Mucosa of rectum (tissue), 2 donors: ENCODE results near the gene RBM24.

Experiments used
- H3K27ac ChIP-seq, 2 donors: one replicate each; pipeline ENCODE4 v1.7.0; 2013; ENCODE audit warnings: inconsistent platforms in 2 of 2, low read depth in 2 of 2, low read length in 2 of 2
- H3K27me3 ChIP-seq, 2 donors: one replicate each; pipeline ENCODE4 v1.7.0; 2013; ENCODE audit warnings: low read length in 2 of 2; ENCODE audit not compliant: control insufficient read depth in 2 of 2, insufficient read depth in 2 of 2
- H3K36me3 ChIP-seq, 2 donors: one replicate each; pipeline ENCODE4 v1.7.0; 2013; ENCODE audit warnings: low read length in 2 of 2; ENCODE audit not compliant: control insufficient read depth in 2 of 2, insufficient read depth in 2 of 2
- H3K4me1 ChIP-seq, 2 donors: one replicate each; pipeline ENCODE4 v1.7.0; 2013; ENCODE audit warnings: low read length in 2 of 2, mild to moderate bottlenecking in 1 of 2; ENCODE audit not compliant: control insufficient read depth in 2 of 2, insufficient read depth in 2 of 2
- H3K4me3 ChIP-seq, 2 donors: one replicate each; pipeline ENCODE4 v1.7.0; 2013; ENCODE audit warnings: low read length in 2 of 2
- H3K9ac ChIP-seq, 2 donors: one replicate each; pipeline ENCODE4 v1.7.0; 2013; ENCODE audit warnings: low read length in 2 of 2, low read depth in 1 of 2, mild to moderate bottlenecking in 1 of 2
- H3K9me3 ChIP-seq, 2 donors: one replicate each; pipeline ENCODE4 v1.7.0; 2013; ENCODE audit warnings: low read length in 2 of 2; ENCODE audit not compliant: control insufficient read depth in 2 of 2
- donor health status: healthy.
- donor health status: Normal muscosa, but diverticular disease.

Gene RBM24

GRCh38 chr6:17281100-17281496 lies at the start of gene RBM24:
TSS of gene RBM24 (plus strand) at chr6:17281361. CDS start at chr6:17281582, 221 bp downstream.
- Histone ChIP-seq H3K27ac (peak within 1 kb of the TSS; percentile 48 to 60), H3K36me3 (no peaks in the 10 kb centered on the region), H3K27me3 (no peaks in the 10 kb centered on the region), H3K9ac (peak within 1 kb of the TSS; percentile 82 to 96), H3K4me3 (peak within 1 kb of the TSS; percentile 76 to 91), H3K4me1 (peaks cover 4 to 5% of the 10 kb centered on the region in 2 donors), H3K9me3 (no peaks in the 10 kb centered on the region)

GRCh38 chr6:17233531-17233930 lies 47.6 kb upstream of the RBM24 start:
- no peak overlapping the region for H3K27ac ChIP-seq
- no peak overlapping the region for H3K4me3 ChIP-seq
- no peaks in the 10 kb centered on the region for H3K27me3 ChIP-seq
- H3K9me3 ChIP-seq: no peaks in the 10 kb centered on the region
- no peaks in the 10 kb centered on the region for H3K36me3 ChIP-seq
- no peaks in the 10 kb centered on the region for H3K4me1 ChIP-seq
- H3K9ac ChIP-seq: no peak overlapping the region

GRCh38 chr6:17237246-17237645 lies 43.9 kb upstream of the RBM24 start:
- no peaks in the 10 kb centered on the region for H3K27me3 ChIP-seq
- no peak overlapping the region for H3K4me3 ChIP-seq

GRCh38 chr6:17239260-17239659 lies 41.9 kb upstream of the RBM24 start:
- no peak overlapping the region for H3K27ac ChIP-seq
- H3K4me1 ChIP-seq: no peaks in the 10 kb centered on the region
- no peak overlapping the region for H3K9ac ChIP-seq
- no peaks in the 10 kb centered on the region for H3K36me3 ChIP-seq
- H3K4me3 ChIP-seq: no peak overlapping the region
- H3K9me3 ChIP-seq: no peaks in the 10 kb centered on the region
- H3K27me3 ChIP-seq: no peaks in the 10 kb centered on the region

More at GRCh38 chr6:17237246-17237645, 43.9 kb upstream of the RBM24 start:
- Histone ChIP-seq H3K36me3 (no peaks in the 10 kb centered on the region), H3K27ac (no peak overlapping the region), H3K9me3 (no peaks in the 10 kb centered on the region), H3K4me1 (no peaks in the 10 kb centered on the region), H3K9ac (no peak overlapping the region)

GRCh38 chr6:17240803-17241500 lies 40.2 kb upstream of the RBM24 start:
- no peak overlapping the region for H3K9ac ChIP-seq
- H3K27ac ChIP-seq: no peak overlapping the region
- H3K4me1 ChIP-seq: no peaks in the 10 kb centered on the region
- no peak overlapping the region for H3K4me3 ChIP-seq
- H3K9me3 ChIP-seq: no peaks in the 10 kb centered on the region
- no peaks in the 10 kb centered on the region for H3K36me3 ChIP-seq
- no peaks in the 10 kb centered on the region for H3K27me3 ChIP-seq

GRCh38 chr6:17242087-17242486 lies 39.1 kb upstream of the RBM24 start:
- H3K4me1 ChIP-seq: no peaks in the 10 kb centered on the region
- H3K36me3 ChIP-seq: no peaks in the 10 kb centered on the region
- no peak overlapping the region for H3K27ac ChIP-seq
- H3K9ac ChIP-seq: no peak overlapping the region
- no peaks in the 10 kb centered on the region for H3K27me3 ChIP-seq
- no peaks in the 10 kb centered on the region for H3K9me3 ChIP-seq
- no peak overlapping the region for H3K4me3 ChIP-seq

GRCh38 chr6:17250237-17250636 lies 30.9 kb upstream of the RBM24 start:
- H3K27me3 ChIP-seq: no peaks in the 10 kb centered on the region
- H3K4me1 ChIP-seq: peaks cover 2 to 7% of the 10 kb centered on the region in 2 donors
- no peak overlapping the region for H3K9ac ChIP-seq
- H3K9me3 ChIP-seq: no peaks in the 10 kb centered on the region
- no peak overlapping the region for H3K27ac ChIP-seq
- H3K36me3 ChIP-seq: no peaks in the 10 kb centered on the region
- no peak overlapping the region for H3K4me3 ChIP-seq

GRCh38 chr6:17251953-17252352 lies 29.2 kb upstream of the RBM24 start:
- Histone ChIP-seq H3K4me3 (peak overlapping the region in 1 of 2 donors; percentile 9), H3K9me3 (no peaks in the 10 kb centered on the region), H3K4me1 (peaks cover 2 to 7% of the 10 kb centered on the region in 2 donors), H3K36me3 (no peaks in the 10 kb centered on the region), H3K9ac (no peak overlapping the region), H3K27me3 (no peaks in the 10 kb centered on the region), H3K27ac (peak overlapping the region in 1 of 2 donors; percentile 25)

GRCh38 chr6:17258749-17259148 lies 22.4 kb upstream of the RBM24 start:
- no peak overlapping the region for H3K27ac ChIP-seq
- no peak overlapping the region for H3K9ac ChIP-seq
- H3K4me3 ChIP-seq: no peak overlapping the region
- H3K36me3 ChIP-seq: no peaks in the 10 kb centered on the region
- no peaks in the 10 kb centered on the region for H3K9me3 ChIP-seq
- no peaks in the 10 kb centered on the region for H3K4me1 ChIP-seq
- no peaks in the 10 kb centered on the region for H3K27me3 ChIP-seq

- H3K9me3 ChIP-seq: no peaks in the 10 kb centered on the region
- no peaks in the 10 kb centered on the region for H3K4me1 ChIP-seq
- H3K9ac ChIP-seq: no peak overlapping the region
- H3K36me3 ChIP-seq: no peaks in the 10 kb centered on the region
- no peak overlapping the region for H3K27ac ChIP-seq
- H3K4me3 ChIP-seq: no peak overlapping the region
- no peaks in the 10 kb centered on the region for H3K27me3 ChIP-seq
Measured at GRCh38 chr6:17265570-17265969, 15.6 kb upstream of the RBM24 start.
